Suprapubic skin (tissue), 4 donors: ENCODE data around the gene ECI1.

Experiments used
- EP300 ChIP-seq: sonication (generic); formaldehyde crosslinking; IDR thresholded peaks from one replicate; pipeline ENCODE4 v1.6.1; 2017; ENCODE audit warnings: antibody characterized with exemption
- POLR2A ChIP-seq, 2 donors: fragments of 450-650 bp; IDR thresholded peaks; one replicate each; pipeline ENCODE4 v1.6.1; 2017; ENCODE audit warnings: antibody characterized with exemption in 2 of 2, mild to moderate bottlenecking in 2 of 2, moderate library complexity in 2 of 2
- POLR2AphosphoS5 ChIP-seq, 3 donors: sonication (generic); formaldehyde crosslinking; IDR thresholded peaks; one replicate each; pipeline ENCODE4 v1.6.1; 2017; ENCODE audit warnings: antibody characterized with exemption in 3 of 3
- TF ChIP-seq, protein P1 (sequence below), 2 donors: fragments of 200-600 bp in 1 of 2; fragments of 450-650 bp in 1 of 2; sonication (generic) in 1 of 2; IDR thresholded peaks; one replicate each; pipeline ENCODE4 v1.5.1; 2016 to 2019; ENCODE audit warnings: antibody characterized with exemption in 2 of 2, mild to moderate bottlenecking in 1 of 2, moderate library complexity in 1 of 2

- TF ChIP-seq, protein P1, sequence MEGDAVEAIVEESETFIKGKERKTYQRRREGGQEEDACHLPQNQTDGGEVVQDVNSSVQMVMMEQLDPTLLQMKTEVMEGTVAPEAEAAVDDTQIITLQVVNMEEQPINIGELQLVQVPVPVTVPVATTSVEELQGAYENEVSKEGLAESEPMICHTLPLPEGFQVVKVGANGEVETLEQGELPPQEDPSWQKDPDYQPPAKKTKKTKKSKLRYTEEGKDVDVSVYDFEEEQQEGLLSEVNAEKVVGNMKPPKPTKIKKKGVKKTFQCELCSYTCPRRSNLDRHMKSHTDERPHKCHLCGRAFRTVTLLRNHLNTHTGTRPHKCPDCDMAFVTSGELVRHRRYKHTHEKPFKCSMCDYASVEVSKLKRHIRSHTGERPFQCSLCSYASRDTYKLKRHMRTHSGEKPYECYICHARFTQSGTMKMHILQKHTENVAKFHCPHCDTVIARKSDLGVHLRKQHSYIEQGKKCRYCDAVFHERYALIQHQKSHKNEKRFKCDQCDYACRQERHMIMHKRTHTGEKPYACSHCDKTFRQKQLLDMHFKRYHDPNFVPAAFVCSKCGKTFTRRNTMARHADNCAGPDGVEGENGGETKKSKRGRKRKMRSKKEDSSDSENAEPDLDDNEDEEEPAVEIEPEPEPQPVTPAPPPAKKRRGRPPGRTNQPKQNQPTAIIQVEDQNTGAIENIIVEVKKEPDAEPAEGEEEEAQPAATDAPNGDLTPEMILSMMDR (IDR thresholded peaks at IDR 0.05), result no peak
- TF ChIP-seq POLR2A (IDR thresholded peaks at IDR 0.05) (no peak), POLR2AphosphoS5 (IDR thresholded peaks at IDR 0.05) (no peak), EP300 (no peak)
Measured at GRCh38 chr16:2234813-2235170, 16.6 kb downstream of the ECI1 start.
